WTC11 (cell line): ENCODE data around the gene GAB1. TPM values are rescaled to one million over a fixed set of nuclear protein-coding genes. Genes with fewer than 3 reads are reported as not detected.

Experiments
- AR ChIP-seq: fragments of 250-450 bp; sonication (Bioruptor Pico); IDR thresholded peaks from 2 replicates; pipeline ENCODE4 v1.9.0; 2021; ENCODE audit warnings: mild to moderate bottlenecking
- ATF1 ChIP-seq: sonication (generic); formaldehyde crosslinking; IDR thresholded peaks from 2 replicates; pipeline ENCODE4 v1.8.1; 2023; ENCODE audit warnings: mild to moderate bottlenecking, moderate library complexity, missing genetic modification reagents
- ATF2 ChIP-seq: sonication (generic); formaldehyde crosslinking; IDR thresholded peaks from 2 replicates; pipeline ENCODE4 v1.8.1; 2022; ENCODE audit warnings: low read depth, missing genetic modification reagents, borderline replicate concordance
- ATF3 ChIP-seq: sonication (generic); formaldehyde crosslinking; conservative IDR thresholded peaks from 2 replicates; pipeline ENCODE4 v1.8.1; 2022; ENCODE audit warnings: mild to moderate bottlenecking, missing genetic modification reagents
- ATF6 ChIP-seq: sonication (generic); formaldehyde crosslinking; IDR thresholded peaks from 2 replicates; pipeline ENCODE4 v1.8.1; 2023; ENCODE audit warnings: mild to moderate bottlenecking, missing genetic modification reagents
- CBFB ChIP-seq: sonication (generic); formaldehyde crosslinking; IDR thresholded peaks from 2 replicates; pipeline ENCODE4 v1.8.1; 2022; ENCODE audit warnings: mild to moderate bottlenecking, low read depth, missing genetic modification reagents
- CDX4 ChIP-seq: fragments of 250-450 bp; sonication (Bioruptor Pico); IDR thresholded peaks from 2 replicates; pipeline ENCODE4 v1.9.0; 2021; ENCODE audit warnings: moderate library complexity, mild to moderate bottlenecking, inconsistent platforms, borderline replicate concordance
- CREM ChIP-seq: sonication (generic); formaldehyde crosslinking; IDR thresholded peaks from 2 replicates; pipeline ENCODE4 v1.8.1; 2022; ENCODE audit warnings: mild to moderate bottlenecking, missing genetic modification reagents, moderate library complexity
- E2F1 ChIP-seq: sonication (generic); formaldehyde crosslinking; IDR thresholded peaks from 2 replicates; pipeline ENCODE4 v1.8.0; 2022; ENCODE audit warnings: mild to moderate bottlenecking, missing genetic modification reagents
- ETV6 ChIP-seq: sonication (generic); formaldehyde crosslinking; IDR thresholded peaks from 2 replicates; pipeline ENCODE4 v1.8.1; 2022; ENCODE audit warnings: mild to moderate bottlenecking, missing genetic modification reagents
- FOXP1 ChIP-seq: sonication (generic); formaldehyde crosslinking; IDR thresholded peaks from 2 replicates; pipeline ENCODE4 v1.8.0; 2022; ENCODE audit warnings: missing genetic modification reagents, mild to moderate bottlenecking, moderate library complexity, borderline replicate concordance
- GRHL2 ChIP-seq: fragments of 250-450 bp; sonication (Bioruptor Pico); IDR thresholded peaks from 2 replicates; pipeline ENCODE4 v1.8.0; 2022; ENCODE audit warnings: mild to moderate bottlenecking, moderate library complexity; ENCODE audit not compliant: insufficient replicate concordance, severe bottlenecking
- MLX ChIP-seq: sonication (generic); formaldehyde crosslinking; IDR thresholded peaks from 2 replicates; pipeline ENCODE4 v1.8.1; 2023; ENCODE audit warnings: mild to moderate bottlenecking, missing genetic modification reagents, moderate library complexity
- MYBL2 ChIP-seq: sonication (generic); formaldehyde crosslinking; IDR thresholded peaks from 2 replicates; pipeline ENCODE4 v1.8.1; 2023; ENCODE audit warnings: mild to moderate bottlenecking, moderate library complexity, missing genetic modification reagents
- NR1H2 ChIP-seq: sonication (generic); formaldehyde crosslinking; IDR thresholded peaks from 2 replicates; pipeline ENCODE4 v1.9.0; 2021; ENCODE audit warnings: mild to moderate bottlenecking, moderate library complexity, missing genetic modification reagents
- SMAD3 ChIP-seq: sonication (generic); formaldehyde crosslinking; IDR thresholded peaks from 2 replicates; pipeline ENCODE4 v1.8.0; 2022; ENCODE audit warnings: missing genetic modification reagents, mild to moderate bottlenecking, borderline replicate concordance
- STAT6 ChIP-seq: sonication (generic); formaldehyde crosslinking; conservative IDR thresholded peaks from 2 replicates; pipeline ENCODE4 v1.8.1; 2023; ENCODE audit warnings: mild to moderate bottlenecking, low read depth, missing genetic modification reagents, moderate library complexity
- TCF7 ChIP-seq: sonication (generic); formaldehyde crosslinking; IDR thresholded peaks from 2 replicates; pipeline ENCODE4 v1.8.0; 2022; ENCODE audit warnings: mild to moderate bottlenecking, low read depth, missing genetic modification reagents, moderate library complexity
- TEAD1 ChIP-seq: sonication (generic); formaldehyde crosslinking; IDR thresholded peaks from 2 replicates; pipeline ENCODE4 v1.8.0; 2022; ENCODE audit warnings: mild to moderate bottlenecking, missing genetic modification reagents
- ZNF121 ChIP-seq: sonication (generic); formaldehyde crosslinking; IDR thresholded peaks from 2 replicates; pipeline ENCODE4 v1.8.0; 2023; ENCODE audit warnings: missing genetic modification reagents
- ZNF281 ChIP-seq: sonication (generic); formaldehyde crosslinking; IDR thresholded peaks from 2 replicates; pipeline ENCODE4 v1.8.0; 2023; ENCODE audit warnings: mild to moderate bottlenecking, missing genetic modification reagents
- ZNF317 ChIP-seq: sonication (generic); formaldehyde crosslinking; IDR thresholded peaks from 2 replicates; pipeline ENCODE4 v1.8.1; 2023; ENCODE audit warnings: low read depth, mild to moderate bottlenecking, moderate library complexity, missing genetic modification reagents, borderline replicate concordance
- ZNF423 ChIP-seq: fragments of 250-450 bp; sonication (Bioruptor Pico); IDR thresholded peaks from 2 replicates; pipeline ENCODE4 v2.1.2; 2022; ENCODE audit warnings: mild to moderate bottlenecking, moderate library complexity
- ZNF671 ChIP-seq: fragments of 250-450 bp; sonication (Bioruptor Pico); IDR thresholded peaks from 2 replicates; pipeline ENCODE4 v1.8.0; 2021; ENCODE audit warnings: mild to moderate bottlenecking
- total RNA-seq: library from RNA; stranded (reverse); gene quantifications from 3 replicates; pipeline ENCODE4 v1.2.3, GENCODE V29; 2021

Gene GAB1
- total RNA-seq, 1 experiment from 2014 or later, result 17.4 TPM

GRCh38 chr4:143431526-143432257 is 95.0 kb downstream of the GAB1 start (continued):
- no peak for TF ChIP-seq SMAD3 (CRISPR knock-in tag)
- no peak for TF ChIP-seq ATF2 (CRISPR knock-in tag)
- no peak for TF ChIP-seq TCF7 (CRISPR knock-in tag)
- TF ChIP-seq ATF3 (CRISPR knock-in tag), result no peak
- TF ChIP-seq ZNF281 (CRISPR knock-in tag), result no peak
- TF ChIP-seq GRHL2, result no peak
- TF ChIP-seq CBFB, result no peak
- no peak for TF ChIP-seq TEAD1 (CRISPR knock-in tag)
- no peak for TF ChIP-seq MYBL2 (CRISPR knock-in tag)
- no peak for TF ChIP-seq ATF6 (CRISPR knock-in tag)
- peak; percentile 93 for TF ChIP-seq ZNF121
- TF ChIP-seq ATF1 (CRISPR knock-in tag), result no peak
- TF ChIP-seq ZNF423 (CRISPR knock-in tag), result no peak
- no peak for TF ChIP-seq E2F1
- TF ChIP-seq NR1H2 (CRISPR knock-in tag), result no peak
- no peak for TF ChIP-seq STAT6
- TF ChIP-seq ETV6 (CRISPR knock-in tag), result no peak
- TF ChIP-seq ZNF671 (CRISPR knock-in tag), result 0 out of 2 replicates have a peak, but pooled peaks have one; percentile 37
- TF ChIP-seq MLX (CRISPR knock-in tag), result no peak
- no peak for TF ChIP-seq FOXP1
- TF ChIP-seq AR, result no peak
- TF ChIP-seq CDX4 (CRISPR knock-in tag), result no peak
- TF ChIP-seq ZNF317 (CRISPR knock-in tag), result no peak
- no peak for TF ChIP-seq CREM (CRISPR knock-in tag)
